Central memory CD8-positive, alpha-beta T cell (primary cell): ENCODE data around the gene ATXN7.

Source experiments
- ATAC-seq: fragments of 150-1000 bp; cut with Tn5 transposase; replicated peaks from 2 replicates; pipeline ENCODE4 v1.10.0; 2022; ENCODE audit warnings: mild to moderate bottlenecking, moderate FRiP score, moderate number of reproducible peaks; ENCODE audit not compliant: poor library complexity, severe bottlenecking; ENCODE audit errors: extremely low read depth
- DNase-seq, 2 donors: peaks; one replicate each; pipeline ENCODE4 v3.0.0; 2021; ENCODE audit warnings: low spot score in 2 of 2
- H3K27ac Mint-ChIP-seq: one replicate; pipeline ENCODE4 v1.8.0; 2022; ENCODE audit warnings: low read depth, mild to moderate bottlenecking, moderate library complexity, mixed read lengths
- H3K27me3 Mint-ChIP-seq: one replicate; pipeline ENCODE4 v1.8.0; 2022; ENCODE audit warnings: mixed read lengths
- H3K36me3 Mint-ChIP-seq: one replicate; pipeline ENCODE4 v1.8.0; 2022; ENCODE audit warnings: mild to moderate bottlenecking, moderate library complexity, mixed read lengths; ENCODE audit not compliant: insufficient read depth
- H3K4me1 Mint-ChIP-seq: one replicate; pipeline ENCODE4 v1.8.0; 2022; ENCODE audit warnings: mixed read lengths
- H3K4me3 Mint-ChIP-seq: one replicate; pipeline ENCODE4 v1.8.0; 2022; ENCODE audit warnings: mild to moderate bottlenecking, moderate library complexity, mixed read lengths
- H3K9me3 Mint-ChIP-seq: one replicate; pipeline ENCODE4 v1.8.0; 2022; ENCODE audit warnings: mixed read lengths

ATXN7 gene

GRCh38 chr3:63900010-63900409, 36.3 kb downstream of the ATXN7 start:
- Mint-ChIP-seq H3K27ac (no peak overlapping the region), H3K9me3 (no peaks in the 10 kb centered on the region), H3K36me3 (peaks cover 9% of the 10 kb centered on the region), H3K27me3 (no peaks in the 10 kb centered on the region), H3K4me1 (peaks cover 19% of the 10 kb centered on the region), H3K4me3 (no peak overlapping the region)
- DNase-seq (no peak), ATAC-seq (no peak)

GRCh38 chr3:63900459-63900858, 36.8 kb downstream of the ATXN7 start:
- H3K9me3 Mint-ChIP-seq, result no peaks in the 10 kb centered on the region
- H3K27me3 Mint-ChIP-seq, result no peaks in the 10 kb centered on the region
- H3K36me3 Mint-ChIP-seq, result peaks cover 9% of the 10 kb centered on the region
- no peak overlapping the region for H3K27ac Mint-ChIP-seq
- no peak for ATAC-seq
- H3K4me3 Mint-ChIP-seq, result no peak overlapping the region
- no peak for DNase-seq
- H3K4me1 Mint-ChIP-seq, result peaks cover 16% of the 10 kb centered on the region

- H3K4me1 Mint-ChIP-seq, result peaks cover 9% of the 10 kb centered on the region
- no peak overlapping the region for H3K4me3 Mint-ChIP-seq
- H3K36me3 Mint-ChIP-seq, result peaks cover 5% of the 10 kb centered on the region
- DNase-seq, result no peak
- ATAC-seq, result no peak
- no peaks in the 10 kb centered on the region for H3K27me3 Mint-ChIP-seq
- peak overlapping the region; percentile 69 for H3K27ac Mint-ChIP-seq
- H3K9me3 Mint-ChIP-seq, result no peaks in the 10 kb centered on the region
Measured at GRCh38 chr3:63905731-63906620, 42.3 kb downstream of the ATXN7 start.

GRCh38 chr3:63908081-63908736, 44.5 kb downstream of the ATXN7 start:
- Mint-ChIP-seq H3K4me1 (peaks cover 21% of the 10 kb centered on the region), H3K4me3 (no peak overlapping the region), H3K9me3 (no peaks in the 10 kb centered on the region), H3K27me3 (no peaks in the 10 kb centered on the region), H3K36me3 (peaks cover 16% of the 10 kb centered on the region), H3K27ac (peak overlapping the region; percentile 71)
- ATAC-seq (no peak), DNase-seq (no peak)

GRCh38 chr3:63908776-63909175, 45.1 kb downstream of the ATXN7 start:
- Mint-ChIP-seq H3K9me3 (no peaks in the 10 kb centered on the region), H3K27ac (peak overlapping the region; percentile 71), H3K36me3 (peaks cover 19% of the 10 kb centered on the region), H3K4me1 (peaks cover 26% of the 10 kb centered on the region), H3K4me3 (no peak overlapping the region), H3K27me3 (no peaks in the 10 kb centered on the region)
- ATAC-seq (no peak), DNase-seq (no peak)

GRCh38 chr3:63909431-63909830, 45.8 kb downstream of the ATXN7 start:
- Mint-ChIP-seq H3K4me3 (no peak overlapping the region), H3K27me3 (no peaks in the 10 kb centered on the region), H3K9me3 (no peaks in the 10 kb centered on the region)

GRCh38 chr3:63910001-63910400, 46.3 kb downstream of the ATXN7 start:
- Mint-ChIP-seq H3K9me3 (no peaks in the 10 kb centered on the region), H3K36me3 (peaks cover 22% of the 10 kb centered on the region), H3K4me3 (no peak overlapping the region), H3K27ac (peak overlapping the region; percentile 88), H3K27me3 (no peaks in the 10 kb centered on the region), H3K4me1 (peaks cover 36% of the 10 kb centered on the region)
- no peak for ATAC-seq
- no peak for DNase-seq

More at GRCh38 chr3:63909431-63909830, 45.8 kb downstream of the ATXN7 start:
- Mint-ChIP-seq H3K4me1 (peaks cover 33% of the 10 kb centered on the region), H3K36me3 (peaks cover 19% of the 10 kb centered on the region), H3K27ac (peak overlapping the region; percentile 88)
- ATAC-seq (no peak), DNase-seq (no peak)

GRCh38 chr3:63910891-63911290, 47.2 kb downstream of the ATXN7 start:
- Mint-ChIP-seq H3K9me3 (no peaks in the 10 kb centered on the region), H3K27me3 (no peaks in the 10 kb centered on the region), H3K36me3 (peaks cover 26% of the 10 kb centered on the region), H3K27ac (peak overlapping the region; percentile 88), H3K4me1 (peaks cover 36% of the 10 kb centered on the region), H3K4me3 (peak overlapping the region; percentile 85)
- ATAC-seq, result peak; percentile 37
- DNase-seq, result no peak

GRCh38 chr3:63911509-63911872, 47.8 kb downstream of the ATXN7 start:
- H3K4me1 Mint-ChIP-seq, result peaks cover 40% of the 10 kb centered on the region
- ATAC-seq, result peak; percentile 38

GRCh38 chr3:63911873-63912767, 48.5 kb downstream of the ATXN7 start, which contains the start of gene SCAANT1:
SCAANT1 (minus strand) TSS chr3:63912383.
- no peaks in the 10 kb centered on the region for H3K27me3 Mint-ChIP-seq
- peak within 1 kb of the TSS; percentile 85 for H3K4me3 Mint-ChIP-seq
- no peaks in the 10 kb centered on the region for H3K9me3 Mint-ChIP-seq
- peaks cover 43% of the 10 kb centered on the region for H3K4me1 Mint-ChIP-seq
- DNase-seq (peak; percentile 64 to 75), ATAC-seq (peak; percentile 61)
- H3K36me3 Mint-ChIP-seq, result peaks cover 34% of the 10 kb centered on the region
- peak within 1 kb of the TSS; percentile 89 for H3K27ac Mint-ChIP-seq

More at GRCh38 chr3:63911509-63911872, 47.8 kb downstream of the ATXN7 start:
- H3K4me3 Mint-ChIP-seq, result peak overlapping the region; percentile 85
- DNase-seq, result no peak
- H3K36me3 Mint-ChIP-seq, result peaks cover 29% of the 10 kb centered on the region
- no peaks in the 10 kb centered on the region for H3K27me3 Mint-ChIP-seq
- peak overlapping the region; percentile 88 for H3K27ac Mint-ChIP-seq
- H3K9me3 Mint-ChIP-seq, result no peaks in the 10 kb centered on the region

- Mint-ChIP-seq H3K27ac (peak overlapping the region; percentile 89), H3K4me3 (peak overlapping the region; percentile 85), H3K9me3 (no peaks in the 10 kb centered on the region), H3K36me3 (peaks cover 38% of the 10 kb centered on the region), H3K27me3 (no peaks in the 10 kb centered on the region), H3K4me1 (peaks cover 51% of the 10 kb centered on the region)
- ATAC-seq, result peak; percentile 26
- peak in 1 of 2 donors; percentile 26 for DNase-seq
Measured at GRCh38 chr3:63912768-63913588, 49.3 kb downstream of the ATXN7 start.
